Suprapubic skin (tissue), 4 donors: ENCODE data around the gene CD36. TPM values are rescaled to one million over a fixed set of nuclear protein-coding genes. Genes with fewer than 3 reads are reported as not detected.

Source experiments
- DNase-seq, 2 donors: peaks; one replicate each; pipeline ENCODE4 v3.0.0-alpha.2; 2019; ENCODE audit warnings: low spot score in 2 of 2
- H3K27ac ChIP-seq: fragments of 200-600 bp; sonication (generic); one replicate; pipeline ENCODE4 v1.5.1; 2019
- H3K27me3 ChIP-seq: fragments of 200-600 bp; sonication (generic); one replicate; pipeline ENCODE4 v1.5.1; 2019
- H3K36me3 ChIP-seq: fragments of 200-600 bp; sonication (generic); one replicate; pipeline ENCODE4 v1.5.1; 2019
- H3K4me1 ChIP-seq: fragments of 200-600 bp; sonication (generic); one replicate; pipeline ENCODE4 v1.5.1; 2019
- H3K4me3 ChIP-seq: fragments of 200-600 bp; sonication (generic); one replicate; pipeline ENCODE4 v1.5.1; 2019; ENCODE audit warnings: mild to moderate bottlenecking
- H3K9me3 ChIP-seq: fragments of 200-600 bp; sonication (generic); one replicate; pipeline ENCODE4 v1.5.1; 2019
- EP300 ChIP-seq: sonication (generic); formaldehyde crosslinking; IDR thresholded peaks from one replicate; pipeline ENCODE4 v1.6.1; 2017; ENCODE audit warnings: antibody characterized with exemption
- POLR2A ChIP-seq, 2 donors: fragments of 450-650 bp; IDR thresholded peaks; one replicate each; pipeline ENCODE4 v1.6.1; 2017; ENCODE audit warnings: antibody characterized with exemption in 2 of 2, mild to moderate bottlenecking in 2 of 2, moderate library complexity in 2 of 2
- POLR2AphosphoS5 ChIP-seq, 3 donors: sonication (generic); formaldehyde crosslinking; IDR thresholded peaks; one replicate each; pipeline ENCODE4 v1.6.1; 2017; ENCODE audit warnings: antibody characterized with exemption in 3 of 3
- WGBS: methylation state at CpG from one replicate; pipeline ENCODE4 v1.1.5; 2018; 5-methylcytosine and 5-hydroxymethylcytosine counted together
- total RNA-seq, 4 donors: library from RNA; depleted of rRNA; stranded (reverse); fragments of >200 nt; gene quantifications; one replicate each; pipeline ENCODE4 v1.1.0, GENCODE V29; 2016
- TF ChIP-seq, protein P1 (sequence below), 2 donors: fragments of 200-600 bp in 1 of 2; fragments of 450-650 bp in 1 of 2; sonication (generic) in 1 of 2; IDR thresholded peaks; one replicate each; pipeline ENCODE4 v1.5.1; 2016 to 2019; ENCODE audit warnings: antibody characterized with exemption in 2 of 2, mild to moderate bottlenecking in 1 of 2, moderate library complexity in 1 of 2

CD36 gene
- total RNA-seq, 4 donors from 2014 or later: 47.9 to 154 (median 76.6) TPM

DNA sequence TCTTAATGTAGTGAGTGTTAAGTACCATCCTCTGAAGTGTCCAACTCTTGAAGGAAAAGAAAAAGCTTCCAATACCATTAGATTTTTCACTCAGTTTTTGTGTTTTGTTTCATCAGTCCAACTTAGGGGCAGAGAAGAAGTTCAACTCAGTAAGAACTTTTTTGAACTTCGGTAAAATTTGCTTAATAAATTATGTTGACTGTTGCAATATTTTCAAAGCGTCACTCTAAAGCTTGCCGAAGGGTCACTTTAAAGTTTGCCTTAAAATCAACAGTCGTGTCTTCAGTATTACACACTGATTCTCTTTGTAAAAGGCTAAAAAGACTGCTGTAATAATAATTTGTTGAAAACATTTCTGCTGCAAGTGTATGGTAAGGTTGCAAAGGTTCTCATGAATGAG, 17.6 kb downstream of the CD36 start:
- Histone ChIP-seq H3K9me3 (no peaks in the 10 kb centered on the region), H3K27me3 (no peaks in the 10 kb centered on the region), H3K4me1 (peaks cover 10% of the 10 kb centered on the region), H3K27ac (no peak overlapping the region), H3K36me3 (no peaks in the 10 kb centered on the region), H3K4me3 (no peak overlapping the region)
- WGBS: 86% methylated on average over 4 of the region's 4 CpGs
- TF ChIP-seq POLR2AphosphoS5 (IDR thresholded peaks at IDR 0.05) (no peak), POLR2A (IDR thresholded peaks at IDR 0.05) (no peak), EP300 (no peak)
- TF ChIP-seq, protein P1, sequence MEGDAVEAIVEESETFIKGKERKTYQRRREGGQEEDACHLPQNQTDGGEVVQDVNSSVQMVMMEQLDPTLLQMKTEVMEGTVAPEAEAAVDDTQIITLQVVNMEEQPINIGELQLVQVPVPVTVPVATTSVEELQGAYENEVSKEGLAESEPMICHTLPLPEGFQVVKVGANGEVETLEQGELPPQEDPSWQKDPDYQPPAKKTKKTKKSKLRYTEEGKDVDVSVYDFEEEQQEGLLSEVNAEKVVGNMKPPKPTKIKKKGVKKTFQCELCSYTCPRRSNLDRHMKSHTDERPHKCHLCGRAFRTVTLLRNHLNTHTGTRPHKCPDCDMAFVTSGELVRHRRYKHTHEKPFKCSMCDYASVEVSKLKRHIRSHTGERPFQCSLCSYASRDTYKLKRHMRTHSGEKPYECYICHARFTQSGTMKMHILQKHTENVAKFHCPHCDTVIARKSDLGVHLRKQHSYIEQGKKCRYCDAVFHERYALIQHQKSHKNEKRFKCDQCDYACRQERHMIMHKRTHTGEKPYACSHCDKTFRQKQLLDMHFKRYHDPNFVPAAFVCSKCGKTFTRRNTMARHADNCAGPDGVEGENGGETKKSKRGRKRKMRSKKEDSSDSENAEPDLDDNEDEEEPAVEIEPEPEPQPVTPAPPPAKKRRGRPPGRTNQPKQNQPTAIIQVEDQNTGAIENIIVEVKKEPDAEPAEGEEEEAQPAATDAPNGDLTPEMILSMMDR (IDR thresholded peaks at IDR 0.05): no peak
- no peak for DNase-seq

DNA sequence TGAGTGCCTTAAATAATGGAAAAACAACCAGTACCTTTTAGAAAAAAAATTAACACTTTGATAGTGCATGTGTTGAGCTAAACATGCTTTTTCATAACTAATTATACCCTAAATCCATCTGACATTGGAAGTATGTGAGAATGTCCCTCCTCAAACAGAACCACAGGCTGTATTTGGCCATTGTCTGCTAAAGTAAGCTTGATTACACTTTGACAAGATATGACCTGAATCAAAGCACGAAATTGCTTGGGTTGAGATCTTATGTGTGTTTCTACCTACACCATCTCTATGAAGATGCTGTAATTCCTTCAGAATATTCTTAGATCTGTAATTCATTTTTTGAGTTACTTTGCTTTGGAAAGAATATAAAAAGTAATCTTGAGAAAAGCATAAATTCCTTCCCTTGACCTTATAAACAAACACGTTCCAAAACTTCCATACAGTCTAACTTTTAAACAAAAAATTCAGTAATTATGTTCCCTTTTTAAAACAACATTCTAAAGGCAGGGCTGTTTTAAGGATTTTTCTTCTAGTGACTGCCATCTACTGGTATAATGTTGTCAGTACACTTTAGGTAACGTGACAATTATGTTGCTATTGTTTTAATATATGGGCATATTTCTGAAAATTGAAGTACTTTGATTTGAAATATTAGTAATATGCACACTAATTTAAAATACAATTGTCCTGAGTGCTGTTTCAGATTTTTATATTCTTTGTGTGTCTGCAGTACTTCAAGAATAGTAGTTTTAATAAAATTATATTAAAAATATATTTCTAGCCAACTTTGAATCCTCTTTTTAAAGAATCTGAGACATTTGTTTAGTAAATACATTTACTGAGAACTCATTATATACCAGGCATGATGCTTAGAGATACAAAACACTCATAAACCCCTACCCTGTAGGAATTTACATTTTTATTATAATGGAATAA, 20.9 kb downstream of the CD36 start:
- Histone ChIP-seq H3K4me3 (no peak overlapping the region), H3K36me3 (no peaks in the 10 kb centered on the region), H3K9me3 (no peaks in the 10 kb centered on the region), H3K4me1 (peaks cover 10% of the 10 kb centered on the region), H3K27me3 (no peaks in the 10 kb centered on the region), H3K27ac (no peak overlapping the region)
- whole genome bisulfite sequencing: 2% methylated on average over 3 of the region's 3 CpGs
- DNase-seq: no peak
- TF ChIP-seq EP300: no peak
- TF ChIP-seq, protein P1 (IDR thresholded peaks at IDR 0.05): peak; percentile 30 to 72

DNA sequence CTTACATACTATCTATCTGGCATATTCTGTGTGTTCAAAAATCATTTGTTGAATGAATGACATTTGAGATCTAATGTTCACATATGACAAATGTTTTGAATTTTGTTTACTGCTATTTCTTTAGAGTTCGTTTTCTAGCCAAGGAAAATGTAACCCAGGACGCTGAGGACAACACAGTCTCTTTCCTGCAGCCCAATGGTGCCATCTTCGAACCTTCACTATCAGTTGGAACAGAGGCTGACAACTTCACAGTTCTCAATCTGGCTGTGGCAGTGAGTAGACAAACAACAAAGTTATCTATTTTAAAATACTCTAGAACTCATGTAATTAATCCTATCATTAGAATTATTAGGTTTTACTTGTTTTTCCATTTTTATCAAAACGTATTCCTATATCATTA, 22.5 kb downstream of the CD36 start:
- TF ChIP-seq, protein P1 (IDR thresholded peaks at IDR 0.05): no peak
- TF ChIP-seq POLR2A (IDR thresholded peaks at IDR 0.05) (no peak), EP300 (no peak), POLR2AphosphoS5 (IDR thresholded peaks at IDR 0.05) (no peak)
- Histone ChIP-seq H3K4me1 (peaks cover 14% of the 10 kb centered on the region), H3K27me3 (no peaks in the 10 kb centered on the region), H3K36me3 (no peaks in the 10 kb centered on the region), H3K9me3 (no peaks in the 10 kb centered on the region), H3K4me3 (no peak overlapping the region), H3K27ac (no peak overlapping the region)
- WGBS: 86% methylated on average over 4 of the region's 4 CpGs
- DNase-seq: no peak

DNA sequence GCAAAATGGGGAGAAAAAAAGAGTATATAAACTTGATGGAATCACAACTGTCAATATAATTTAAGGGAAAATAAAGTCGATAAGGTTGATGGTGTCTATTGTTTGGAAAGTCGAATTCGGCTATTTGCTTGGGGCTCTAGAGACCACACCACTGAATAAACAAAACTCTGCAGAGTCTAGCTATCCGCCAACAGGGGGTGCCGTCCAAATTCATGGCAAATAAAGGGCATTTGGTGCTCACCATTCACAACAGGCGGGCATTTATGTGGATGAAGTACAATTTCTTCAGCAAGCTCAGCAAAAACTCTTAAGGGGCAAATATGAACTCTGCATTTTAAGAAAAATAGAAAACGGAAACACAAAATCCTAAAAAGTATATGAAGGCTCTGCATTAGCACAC, 23.3 kb downstream of the CD36 start:
- no peak overlapping the region for H3K4me3 ChIP-seq
- H3K27ac ChIP-seq: no peak overlapping the region
- no peaks in the 10 kb centered on the region for H3K36me3 ChIP-seq
- H3K4me1 ChIP-seq: peaks cover 14% of the 10 kb centered on the region
- no peak for TF ChIP-seq POLR2A (IDR thresholded peaks at IDR 0.05)
- no peak for TF ChIP-seq EP300
- H3K9me3 ChIP-seq: no peaks in the 10 kb centered on the region
- no peak for DNase-seq
- 85% methylated on average over 7 of the region's 7 CpGs for WGBS
- H3K27me3 ChIP-seq: no peaks in the 10 kb centered on the region

DNA sequence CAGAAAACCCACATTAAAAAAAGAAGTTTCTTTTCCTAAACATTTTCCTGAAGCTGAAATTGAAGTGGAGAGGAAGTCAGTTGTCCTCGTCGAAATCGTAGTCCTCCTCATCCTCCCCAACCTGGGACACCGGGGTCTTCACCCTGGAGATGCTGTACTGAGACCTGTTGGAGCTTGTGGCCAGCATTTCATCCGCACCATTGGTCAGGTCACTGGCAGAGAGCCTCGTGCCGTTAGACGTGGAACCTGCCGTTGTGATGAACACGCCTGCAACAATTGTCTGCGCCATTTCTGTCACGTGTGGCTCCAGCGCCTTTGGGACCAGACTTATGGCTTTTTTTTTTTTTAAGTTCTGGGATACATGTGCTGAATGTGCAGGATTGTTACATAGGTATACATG, 23.8 kb downstream of the CD36 start:
- Histone ChIP-seq H3K4me1 (peaks cover 14% of the 10 kb centered on the region), H3K27me3 (no peaks in the 10 kb centered on the region), H3K9me3 (no peaks in the 10 kb centered on the region), H3K27ac (no peak overlapping the region), H3K36me3 (no peaks in the 10 kb centered on the region), H3K4me3 (no peak overlapping the region)
- no peak for TF ChIP-seq EP300
- TF ChIP-seq POLR2A (IDR thresholded peaks at IDR 0.05): no peak
- no peak for TF ChIP-seq POLR2AphosphoS5 (IDR thresholded peaks at IDR 0.05)
- DNase-seq: no peak
- WGBS: 90% methylated on average over 13 of the region's 13 CpGs

DNA sequence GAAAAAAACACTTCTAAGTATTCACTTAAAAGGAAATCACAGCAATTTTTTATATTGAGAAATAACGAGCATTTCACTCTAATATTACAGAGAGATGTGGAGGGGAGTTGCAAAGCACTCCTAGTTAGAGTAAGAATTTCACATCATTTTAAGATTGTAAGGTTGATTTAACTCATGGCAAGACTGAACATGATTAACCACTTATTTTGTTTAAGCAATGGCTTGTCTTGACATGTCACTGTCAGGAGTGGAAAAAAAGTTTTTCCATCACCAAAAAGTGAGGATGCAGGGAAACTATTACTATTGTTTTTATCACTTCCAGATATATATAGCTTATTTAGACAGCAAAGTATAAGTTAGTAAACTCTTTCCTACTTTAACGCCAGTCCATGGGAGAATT, 27.1 kb downstream of the CD36 start:
- no peak overlapping the region for H3K4me3 ChIP-seq
- 54% methylated on average over 2 of the region's 2 CpGs for WGBS
- DNase-seq: no peak
- TF ChIP-seq POLR2A (IDR thresholded peaks at IDR 0.05): no peak
- no peak for TF ChIP-seq POLR2AphosphoS5 (IDR thresholded peaks at IDR 0.05)
- TF ChIP-seq, protein P1 (IDR thresholded peaks at IDR 0.05): no peak
- no peaks in the 10 kb centered on the region for H3K27me3 ChIP-seq
- no peak overlapping the region for H3K27ac ChIP-seq
- H3K36me3 ChIP-seq: no peaks in the 10 kb centered on the region
- H3K9me3 ChIP-seq: no peaks in the 10 kb centered on the region
- peaks cover 3% of the 10 kb centered on the region for H3K4me1 ChIP-seq
